Activated naive CD4-positive, alpha-beta T cell treated with anti-CD3 and anti-CD28 coated beads, Interleukin-2, amount 50 U/mL, for 24 hours (primary cell): ENCODE results near the gene RCL1.
A peak's percentile ranks its signal among the peaks of the same experiment; 100 is the strongest.
"Not testable (repeated sequence)": the region's sequence is repeated elsewhere in the genome, so short reads cannot be mapped to it uniquely, and the experiment has no call there.

Source experiments
- H3K27ac Mint-ChIP-seq: one replicate; pipeline ENCODE4 v1.8.0; 2021; ENCODE audit warnings: mild to moderate bottlenecking, mixed read lengths
- H3K27me3 Mint-ChIP-seq: one replicate; pipeline ENCODE4 v1.8.0; 2021; ENCODE audit warnings: mixed read lengths
- H3K36me3 Mint-ChIP-seq: one replicate; pipeline ENCODE4 v1.8.0; 2021; ENCODE audit warnings: mixed read lengths
- H3K4me1 Mint-ChIP-seq: one replicate; pipeline ENCODE4 v1.8.0; 2021; ENCODE audit warnings: mixed read lengths
- H3K4me3 Mint-ChIP-seq: one replicate; pipeline ENCODE4 v1.8.0; 2021; ENCODE audit warnings: mild to moderate bottlenecking, mixed read lengths
- H3K9me3 Mint-ChIP-seq: one replicate; pipeline ENCODE4 v1.8.0; 2021; ENCODE audit warnings: mixed read lengths

RCL1 gene

DNA sequence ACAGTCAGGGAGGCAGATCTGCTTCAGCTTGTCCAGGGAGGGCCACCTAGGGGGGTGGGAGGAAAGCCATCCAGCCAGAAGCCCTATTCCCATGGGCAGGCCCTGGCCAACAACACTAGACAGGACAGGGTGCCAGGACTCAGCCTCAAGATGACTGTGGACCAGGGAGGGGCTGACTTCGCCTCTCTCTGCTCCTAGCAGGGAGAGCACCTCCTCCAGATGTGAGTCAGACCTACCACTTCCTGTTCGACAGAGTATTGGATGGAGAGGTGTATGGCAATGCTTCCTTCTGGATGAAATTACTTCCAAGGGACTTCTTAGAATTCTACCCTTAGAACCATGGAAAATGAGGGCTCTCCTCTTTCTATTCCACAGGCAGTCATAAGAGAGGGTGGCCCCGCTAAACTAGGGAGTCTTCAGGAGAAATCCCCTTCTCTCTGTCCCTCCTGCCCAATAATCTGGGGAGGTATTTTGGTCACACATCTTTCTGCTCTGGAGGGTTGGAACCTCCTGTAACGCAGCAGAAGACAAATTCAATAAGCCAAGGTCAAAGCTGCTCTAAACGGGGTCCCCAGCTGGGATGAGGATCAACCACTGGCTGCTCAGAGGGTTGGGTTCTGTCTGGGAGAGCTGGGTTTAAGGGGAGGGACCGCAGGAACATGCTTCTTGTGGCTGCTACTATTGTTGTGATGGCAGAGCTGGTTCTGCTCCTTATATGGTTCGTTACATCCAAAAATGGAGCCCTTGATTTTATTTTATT lies 23.2 kb upstream of the RCL1 start:
- H3K9me3 Mint-ChIP-seq: no peaks in the 10 kb centered on the region
- H3K36me3 Mint-ChIP-seq: no peaks in the 10 kb centered on the region
- no peak overlapping the region for H3K4me3 Mint-ChIP-seq
- H3K4me1 Mint-ChIP-seq: no peaks in the 10 kb centered on the region
- H3K27me3 Mint-ChIP-seq: no peaks in the 10 kb centered on the region
- no peak overlapping the region for H3K27ac Mint-ChIP-seq

- Mint-ChIP-seq H3K4me3 (no peak overlapping the region), H3K27me3 (no peaks in the 10 kb centered on the region), H3K9me3 (no peaks in the 10 kb centered on the region), H3K4me1 (no peaks in the 10 kb centered on the region), H3K27ac (no peak overlapping the region), H3K36me3 (no peaks in the 10 kb centered on the region)
Observed at GRCh38 chr9:4771788-4772187, 21.0 kb upstream of the RCL1 start.

- Mint-ChIP-seq H3K9me3 (no peaks in the 10 kb centered on the region), H3K27me3 (no peaks in the 10 kb centered on the region), H3K36me3 (no peaks in the 10 kb centered on the region), H3K4me1 (no peaks in the 10 kb centered on the region), H3K27ac (no peak overlapping the region), H3K4me3 (no peak overlapping the region)
Observed at GRCh38 chr9:4774209-4774608, 18.5 kb upstream of the RCL1 start.

GRCh38 chr9:4774958-4775357 lies 17.8 kb upstream of the RCL1 start:
- not testable (repeated sequence) for H3K4me1 Mint-ChIP-seq

DNA sequence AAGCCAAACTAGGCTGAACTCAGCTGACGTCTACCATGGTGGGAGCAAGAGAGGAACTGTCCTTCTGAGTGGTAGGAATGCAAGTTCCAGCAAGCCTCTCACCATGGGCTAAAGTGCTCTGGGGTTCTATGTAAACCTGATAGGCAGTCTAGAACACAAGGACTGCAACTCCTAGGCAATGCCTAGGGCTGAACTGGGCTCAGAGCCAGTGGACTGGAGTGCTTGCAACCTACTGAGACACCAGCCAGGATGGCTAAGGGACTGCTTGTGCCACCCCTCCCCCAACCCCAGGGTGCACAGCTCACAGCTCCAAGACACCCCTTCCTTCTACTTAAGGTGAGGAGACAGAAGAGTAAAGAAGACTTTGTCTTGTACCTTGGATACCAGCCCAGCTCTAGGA lies 12.1 kb upstream of the RCL1 start:
- H3K4me1 Mint-ChIP-seq: no peaks in the 10 kb centered on the region
- peaks cover 4% of the 10 kb centered on the region for H3K27me3 Mint-ChIP-seq
- peak overlapping the region; percentile 17 for H3K27ac Mint-ChIP-seq
- H3K4me3 Mint-ChIP-seq: no peak overlapping the region
- no peaks in the 10 kb centered on the region for H3K36me3 Mint-ChIP-seq
- H3K9me3 Mint-ChIP-seq: no peaks in the 10 kb centered on the region

More at GRCh38 chr9:4774958-4775357, 17.8 kb upstream of the RCL1 start:
- not testable (repeated sequence) for H3K36me3 Mint-ChIP-seq, H3K27me3 Mint-ChIP-seq, H3K4me3 Mint-ChIP-seq, H3K27ac Mint-ChIP-seq, H3K9me3 Mint-ChIP-seq

- H3K4me1 Mint-ChIP-seq: no peaks in the 10 kb centered on the region
- no peaks in the 10 kb centered on the region for H3K36me3 Mint-ChIP-seq
- peaks cover 4% of the 10 kb centered on the region for H3K27me3 Mint-ChIP-seq
- no peak overlapping the region for H3K4me3 Mint-ChIP-seq
- no peak overlapping the region for H3K27ac Mint-ChIP-seq
- H3K9me3 Mint-ChIP-seq: no peaks in the 10 kb centered on the region
Observed at GRCh38 chr9:4781408-4781807, 11.3 kb upstream of the RCL1 start.

DNA sequence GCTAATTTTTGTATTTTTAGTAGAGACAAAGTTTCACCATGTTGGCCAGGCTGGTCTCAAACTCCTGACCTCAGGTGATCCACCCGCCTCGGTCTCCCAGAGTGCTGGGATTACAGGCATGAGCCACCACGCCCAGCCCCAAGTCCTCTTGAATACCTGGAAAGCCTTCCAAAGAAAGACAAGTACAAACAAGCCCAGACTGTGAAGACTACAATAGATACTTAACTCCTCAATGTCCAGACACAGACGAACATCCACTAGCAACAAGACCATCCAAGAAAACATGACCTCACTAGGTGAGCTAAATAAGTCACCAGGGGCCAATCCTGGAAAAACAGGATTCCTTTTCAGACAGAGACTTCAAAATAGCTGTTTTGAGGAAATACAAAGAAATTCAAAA lies 9.6 kb upstream of the RCL1 start:
- not testable (repeated sequence) for H3K27me3 Mint-ChIP-seq, H3K27ac Mint-ChIP-seq, H3K4me1 Mint-ChIP-seq, H3K36me3 Mint-ChIP-seq, H3K4me3 Mint-ChIP-seq, H3K9me3 Mint-ChIP-seq

GRCh38 chr9:4784403-4784802 lies 8.3 kb upstream of the RCL1 start:
- Mint-ChIP-seq H3K27me3 (peaks cover 4% of the 10 kb centered on the region), H3K4me1 (peaks cover 10% of the 10 kb centered on the region), H3K36me3 (no peaks in the 10 kb centered on the region), H3K4me3 (no peak overlapping the region), H3K9me3 (no peaks in the 10 kb centered on the region), H3K27ac (no peak overlapping the region)

DNA sequence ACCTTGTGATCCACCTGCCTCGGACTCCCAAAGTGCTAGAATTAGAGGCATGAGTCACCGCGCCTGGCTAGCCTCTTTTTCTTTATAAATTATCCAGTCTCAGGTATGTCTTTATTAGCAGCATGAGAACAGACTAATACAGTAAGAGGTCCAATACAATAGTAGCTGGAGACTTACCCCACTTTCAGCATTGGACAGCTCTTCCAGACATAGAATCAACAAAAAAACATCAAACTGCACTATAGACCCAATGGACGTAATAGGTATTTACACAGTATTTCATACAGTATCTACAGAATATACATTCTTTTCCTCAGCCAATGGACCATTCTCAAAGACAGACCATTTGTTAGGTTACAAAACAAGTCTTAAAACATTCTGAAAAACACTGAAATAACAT lies 6.1 kb upstream of the RCL1 start:
- Mint-ChIP-seq H3K27me3 (peaks cover 3% of the 10 kb centered on the region), H3K9me3 (no peaks in the 10 kb centered on the region), H3K4me1 (peaks cover 15% of the 10 kb centered on the region), H3K4me3 (no peak overlapping the region), H3K27ac (no peak overlapping the region), H3K36me3 (no peaks in the 10 kb centered on the region)

DNA sequence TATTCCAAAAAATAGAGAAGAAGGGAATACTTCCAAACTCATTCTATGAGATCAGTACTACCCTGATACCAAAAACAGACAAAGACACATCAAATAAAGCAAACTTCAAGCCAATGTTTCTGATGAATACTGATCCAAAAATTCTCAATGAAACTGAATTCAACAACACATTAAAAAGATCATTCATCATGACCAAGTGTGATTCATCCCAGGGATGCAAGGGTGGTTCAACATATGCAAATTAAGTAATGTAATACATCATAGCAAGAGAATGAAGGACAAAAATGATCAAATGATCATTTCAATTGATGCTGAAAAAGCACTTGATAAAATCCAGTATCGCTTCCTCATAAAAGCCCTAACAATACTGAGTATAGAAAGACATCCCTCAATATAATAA lies 4.9 kb upstream of the RCL1 start:
- H3K4me1 Mint-ChIP-seq: peaks cover 22% of the 10 kb centered on the region
- no peaks in the 10 kb centered on the region for H3K9me3 Mint-ChIP-seq
- H3K36me3 Mint-ChIP-seq: no peaks in the 10 kb centered on the region
- H3K4me3 Mint-ChIP-seq: no peak overlapping the region
- peaks cover 3% of the 10 kb centered on the region for H3K27me3 Mint-ChIP-seq
- peak overlapping the region; percentile 25 for H3K27ac Mint-ChIP-seq

DNA sequence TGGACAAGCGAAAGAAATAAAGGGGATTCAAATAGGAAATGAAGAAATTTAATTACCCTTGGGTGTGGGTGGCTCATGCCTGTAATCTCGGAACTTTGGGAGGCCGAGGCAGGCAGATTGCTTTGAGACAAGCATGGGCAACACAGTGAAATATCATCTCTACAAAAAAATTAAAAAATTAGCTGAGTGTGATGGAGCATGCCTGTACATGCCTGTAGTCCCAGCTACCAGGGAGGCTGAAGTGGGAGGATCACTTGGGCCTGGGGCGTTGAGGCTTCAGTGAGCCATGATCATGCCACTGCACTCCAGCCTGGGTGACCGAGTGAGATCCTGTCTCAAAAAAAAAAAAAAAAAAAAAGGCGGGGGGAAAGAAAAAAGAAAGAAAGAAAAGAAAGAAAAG lies 4.0 kb upstream of the RCL1 start:
- H3K36me3 Mint-ChIP-seq: no peaks in the 10 kb centered on the region

DNA sequence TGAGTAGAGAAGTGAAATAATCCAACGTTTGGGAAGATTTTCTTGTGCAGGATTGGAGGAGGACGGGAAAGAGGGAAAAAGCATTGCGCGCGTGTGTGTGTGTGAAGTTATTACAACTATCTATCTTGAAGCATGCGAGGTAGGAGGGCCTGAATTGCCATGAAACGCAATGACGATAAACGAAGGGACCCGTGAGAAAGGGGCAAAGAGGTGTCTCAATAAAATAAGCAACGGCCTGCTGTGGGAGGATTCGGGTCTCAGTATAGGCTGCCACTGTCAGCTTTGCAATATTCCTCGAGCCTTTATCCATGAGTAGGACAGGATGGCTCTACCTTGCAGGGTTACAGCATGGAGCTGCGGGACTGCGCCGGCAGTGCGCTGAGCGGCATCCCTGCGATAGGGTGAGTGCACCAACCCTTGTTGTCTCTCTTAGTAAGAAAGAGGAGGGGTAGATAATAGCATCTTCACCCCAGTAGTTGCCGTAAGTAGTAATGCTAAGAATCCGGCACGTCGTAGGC lies 631 bp upstream of the RCL1 start:
- Mint-ChIP-seq H3K27me3 (no peaks in the 10 kb centered on the region), H3K4me3 (peak overlapping the region; percentile 91), H3K9me3 (no peaks in the 10 kb centered on the region), H3K36me3 (peaks cover 10% of the 10 kb centered on the region), H3K27ac (peak overlapping the region; percentile 77), H3K4me1 (peaks cover 51% of the 10 kb centered on the region)

More for the DNA sequence above, 4.0 kb upstream of the RCL1 start:
- Mint-ChIP-seq H3K4me3 (no peak overlapping the region), H3K9me3 (no peaks in the 10 kb centered on the region), H3K27ac (no peak overlapping the region), H3K4me1 (peaks cover 22% of the 10 kb centered on the region), H3K27me3 (peaks cover 3% of the 10 kb centered on the region)

DNA sequence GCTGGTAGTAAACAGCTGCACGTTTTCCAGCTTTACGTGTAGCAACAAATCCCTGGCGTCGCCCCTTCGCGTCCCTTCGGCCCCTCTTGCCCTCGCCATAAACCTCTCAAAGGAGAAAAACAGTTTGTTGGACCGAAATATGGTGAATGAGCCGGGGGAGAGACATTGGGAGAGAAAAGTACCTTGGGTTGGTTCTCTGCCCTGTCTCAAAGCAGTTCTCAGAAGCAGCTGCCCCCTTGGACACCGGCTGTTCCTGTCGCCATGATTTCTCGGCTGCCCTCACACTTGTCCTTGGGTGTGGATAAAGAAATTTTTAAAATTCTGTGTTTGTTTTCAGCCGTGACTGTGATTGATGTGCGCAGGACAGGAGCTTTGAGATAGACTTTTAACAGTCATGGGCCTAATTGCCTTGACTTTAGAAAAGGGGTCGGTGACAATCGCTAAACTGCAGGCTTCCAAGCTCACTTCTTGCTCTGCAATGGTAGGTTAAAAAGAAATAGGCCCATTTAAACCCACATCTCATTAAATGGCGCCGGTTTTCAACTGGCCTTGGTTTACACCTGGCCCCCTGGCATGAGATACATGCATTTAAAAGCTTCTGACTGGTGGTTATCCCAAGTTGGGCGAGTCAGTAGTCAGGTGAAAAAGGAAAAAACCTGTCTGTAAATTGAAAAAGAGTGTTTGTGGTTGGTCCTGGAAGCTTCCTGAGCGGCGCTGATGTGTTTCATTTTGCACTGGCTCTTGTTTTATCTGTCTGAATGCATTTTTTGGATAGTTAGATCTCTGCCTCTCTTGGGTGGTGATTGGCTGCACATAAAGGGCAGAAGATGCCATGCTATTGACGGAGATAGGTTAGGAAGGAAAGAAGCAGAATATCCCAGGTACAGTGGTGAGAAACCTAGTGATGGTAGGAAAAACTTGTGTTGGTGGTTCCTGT lies 983 bp downstream of the RCL1 start:
- no peaks in the 10 kb centered on the region for H3K9me3 Mint-ChIP-seq
- peaks cover 10% of the 10 kb centered on the region for H3K36me3 Mint-ChIP-seq
- H3K27me3 Mint-ChIP-seq: no peaks in the 10 kb centered on the region
- H3K27ac Mint-ChIP-seq: peak overlapping the region; percentile 88
- H3K4me1 Mint-ChIP-seq: peaks cover 55% of the 10 kb centered on the region
- peak overlapping the region; percentile 91 for H3K4me3 Mint-ChIP-seq

DNA sequence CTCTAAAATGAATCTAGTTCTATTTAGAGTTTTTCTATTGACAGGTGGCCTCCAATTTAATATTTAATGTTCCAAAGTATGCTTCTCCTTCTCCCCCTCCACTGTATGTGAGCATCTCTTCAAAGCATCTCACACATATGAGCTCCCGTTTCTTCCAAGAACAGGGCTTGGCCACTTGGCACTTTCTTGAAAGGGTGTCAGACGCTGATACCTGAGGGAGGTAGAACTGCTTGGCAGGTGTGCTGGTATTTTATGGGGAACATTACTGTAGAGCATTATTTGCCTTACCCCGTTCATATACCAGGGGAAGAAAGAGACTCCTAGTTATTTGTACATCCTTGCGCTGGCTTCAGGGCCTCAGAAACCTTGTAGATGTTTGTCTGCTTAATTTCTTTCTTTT lies 1.9 kb downstream of the RCL1 start:
- peak overlapping the region; percentile 91 for H3K4me3 Mint-ChIP-seq
- no peaks in the 10 kb centered on the region for H3K27me3 Mint-ChIP-seq
- no peaks in the 10 kb centered on the region for H3K9me3 Mint-ChIP-seq
- peaks cover 65% of the 10 kb centered on the region for H3K4me1 Mint-ChIP-seq
- H3K27ac Mint-ChIP-seq: peak overlapping the region; percentile 27
- peaks cover 10% of the 10 kb centered on the region for H3K36me3 Mint-ChIP-seq

- not testable (repeated sequence) for H3K27ac Mint-ChIP-seq, H3K27me3 Mint-ChIP-seq, H3K9me3 Mint-ChIP-seq, H3K36me3 Mint-ChIP-seq
- peaks cover 67% of the 10 kb centered on the region for H3K4me1 Mint-ChIP-seq
- peak overlapping the region; percentile 91 for H3K4me3 Mint-ChIP-seq
Observed at GRCh38 chr9:4795108-4795507, 2.4 kb downstream of the RCL1 start.

GRCh38 chr9:4796530-4796929 lies 3.8 kb downstream of the RCL1 start:
- no peak overlapping the region for H3K4me3 Mint-ChIP-seq
- H3K4me1 Mint-ChIP-seq: peaks cover 67% of the 10 kb centered on the region
- peaks cover 10% of the 10 kb centered on the region for H3K36me3 Mint-ChIP-seq
- no peak overlapping the region for H3K27ac Mint-ChIP-seq
- H3K27me3 Mint-ChIP-seq: no peaks in the 10 kb centered on the region
- H3K9me3 Mint-ChIP-seq: no peaks in the 10 kb centered on the region
